ENCODE data around the gene BCAN.
A peak's percentile ranks its signal among the peaks of the same experiment; 100 is the strongest.

BCAN gene

GRCh38 chr1:156677616-156678596, 36.0 kb downstream of the BCAN start:
- DNase-seq (ENCODE audit: low read depth): no peak

DNA sequence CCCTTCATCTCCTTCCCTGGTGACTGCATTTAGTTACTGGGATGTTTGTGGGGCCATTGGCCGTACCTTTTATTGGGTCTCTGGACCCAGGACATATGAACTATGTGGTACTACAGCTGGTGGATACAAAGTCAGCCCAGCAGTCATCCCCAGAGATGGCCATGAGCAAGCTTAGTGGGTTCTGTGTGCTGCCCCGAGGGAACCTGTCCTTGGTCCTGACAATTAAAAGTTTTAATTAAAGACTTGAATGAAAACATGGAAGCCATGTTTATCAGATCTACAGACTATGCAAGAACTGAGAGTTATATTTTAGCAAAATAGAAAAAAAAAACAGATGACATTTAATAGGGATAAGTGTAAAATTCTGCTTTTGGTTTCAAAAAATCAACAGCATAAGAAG, 38.1 kb downstream of the BCAN start:
- no peak for DNase-seq (ENCODE audit: low read depth)

GRCh38 chr1:156681196-156681960, 39.5 kb downstream of the BCAN start:
- DNase-seq (ENCODE audit: low read depth): no peak

DNA sequence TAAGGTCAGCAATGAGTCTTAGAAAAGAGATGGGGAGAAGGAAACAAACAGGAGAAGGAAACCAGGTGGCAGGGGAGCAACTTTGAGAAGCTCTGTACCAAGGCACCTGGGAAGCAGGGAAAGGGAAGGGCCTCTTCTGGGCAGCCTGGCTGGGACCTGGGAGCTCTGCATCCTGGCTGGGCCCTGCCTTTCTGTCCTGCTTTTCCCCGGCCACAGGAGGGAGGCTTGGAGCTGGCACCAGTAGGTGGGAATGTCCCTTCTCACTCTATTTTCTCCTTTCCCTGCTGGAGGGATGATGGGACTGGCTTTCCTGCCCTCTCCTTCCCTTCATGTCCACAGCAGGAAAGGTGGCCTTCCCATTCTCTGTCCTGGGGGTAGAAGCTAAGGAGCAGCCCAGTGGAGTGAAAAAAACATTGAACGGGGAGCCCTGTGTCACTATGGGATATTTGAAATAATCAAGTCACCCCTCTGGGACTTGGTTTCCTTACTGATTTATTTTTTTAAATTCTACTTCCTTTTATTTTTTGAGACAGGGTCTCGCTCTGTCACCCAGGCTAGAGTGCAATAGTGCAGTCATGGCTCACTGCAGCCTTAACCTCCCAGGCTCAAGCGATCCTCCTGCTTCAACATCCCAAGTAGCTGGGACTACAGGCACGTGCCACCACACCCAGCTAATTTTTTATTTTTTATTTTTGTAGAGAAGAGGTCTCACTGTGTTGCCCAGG, 40.4 kb downstream of the BCAN start:
- no peak for DNase-seq (ENCODE audit: low read depth)

DNA sequence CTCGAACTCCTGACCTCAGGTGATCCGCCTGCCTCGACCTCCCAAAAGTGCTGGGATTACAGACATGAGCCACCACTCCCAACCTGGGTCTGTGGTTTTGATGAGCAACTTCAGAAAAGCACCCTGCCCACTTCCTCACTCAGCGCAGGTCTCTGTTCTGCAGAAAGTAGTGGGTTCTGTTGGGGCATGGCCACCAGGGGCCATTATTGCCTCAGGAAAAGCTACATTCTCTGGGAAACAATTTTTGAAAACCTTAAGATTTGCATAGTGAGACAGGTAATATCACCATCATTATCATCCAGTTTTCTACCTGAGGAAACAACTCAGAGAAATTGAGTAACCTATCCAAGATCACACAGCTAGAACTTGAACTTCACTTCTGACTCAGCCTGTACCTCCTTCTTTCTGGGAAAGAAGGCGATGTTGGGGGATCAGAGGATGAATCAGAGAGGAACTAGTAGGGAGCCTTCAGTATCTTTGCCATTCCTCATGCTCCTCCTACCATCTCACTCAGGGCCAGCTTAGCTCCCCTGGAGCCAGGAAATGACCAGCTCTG, 42.4 kb downstream of the BCAN start:
- DNase-seq (ENCODE audit: low read depth): no peak

- peak; percentile 49 for DNase-seq (ENCODE audit: low read depth)
These were observed 47.4 kb downstream of the BCAN start for GRCh38 chr1:156689035-156689952.

- DNase-seq (ENCODE audit: low read depth): no peak
These were observed 48.2 kb downstream of the BCAN start for GRCh38 chr1:156689953-156690674.

- no peak for DNase-seq (ENCODE audit: low read depth)
These were observed 48.7 kb downstream of the BCAN start for GRCh38 chr1:156690675-156691036.

GRCh38 chr1:156691191-156691590, 49.3 kb downstream of the BCAN start:
- DNase-seq (ENCODE audit: low read depth): no peak

DNA sequence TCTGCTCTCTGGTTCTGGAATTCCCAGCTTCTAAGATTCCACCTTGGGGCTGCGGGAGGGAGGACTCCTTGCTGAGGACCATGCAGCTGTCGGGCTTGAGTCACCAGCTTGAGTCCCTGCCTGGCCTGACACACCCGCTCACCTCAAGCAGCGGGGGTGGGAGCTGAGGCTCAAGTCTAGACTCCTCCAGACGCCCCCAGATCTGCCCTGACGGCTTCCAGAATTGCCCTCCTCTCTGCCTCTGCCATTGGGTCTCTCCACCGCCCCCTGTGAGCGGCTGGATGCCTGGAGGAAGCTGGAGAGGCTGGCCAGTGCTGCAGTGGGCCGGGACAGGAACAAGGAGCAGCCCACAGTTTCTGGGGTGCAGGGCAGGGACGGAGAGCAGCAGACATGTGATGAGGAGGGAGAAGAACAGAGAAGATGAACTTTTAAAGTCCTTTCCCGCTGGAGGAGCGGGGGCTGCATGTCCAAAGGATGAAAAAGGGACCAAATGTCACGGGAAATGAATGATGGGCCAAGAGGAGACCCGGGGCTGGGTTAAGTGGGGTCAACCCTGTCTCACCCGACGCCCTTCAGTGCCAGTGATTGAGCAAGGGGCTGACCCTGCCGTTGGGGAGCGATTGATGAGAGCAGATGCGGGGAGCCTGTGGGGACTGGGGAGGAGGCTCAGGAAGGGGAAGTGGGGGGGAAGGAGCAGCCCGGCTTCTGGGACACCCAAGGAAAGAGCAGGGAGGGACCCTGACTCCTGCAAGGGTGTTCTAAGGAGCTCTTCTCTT, 49.9 kb downstream of the BCAN start:
- DNase-seq (ENCODE audit: low read depth): no peak

DNA sequence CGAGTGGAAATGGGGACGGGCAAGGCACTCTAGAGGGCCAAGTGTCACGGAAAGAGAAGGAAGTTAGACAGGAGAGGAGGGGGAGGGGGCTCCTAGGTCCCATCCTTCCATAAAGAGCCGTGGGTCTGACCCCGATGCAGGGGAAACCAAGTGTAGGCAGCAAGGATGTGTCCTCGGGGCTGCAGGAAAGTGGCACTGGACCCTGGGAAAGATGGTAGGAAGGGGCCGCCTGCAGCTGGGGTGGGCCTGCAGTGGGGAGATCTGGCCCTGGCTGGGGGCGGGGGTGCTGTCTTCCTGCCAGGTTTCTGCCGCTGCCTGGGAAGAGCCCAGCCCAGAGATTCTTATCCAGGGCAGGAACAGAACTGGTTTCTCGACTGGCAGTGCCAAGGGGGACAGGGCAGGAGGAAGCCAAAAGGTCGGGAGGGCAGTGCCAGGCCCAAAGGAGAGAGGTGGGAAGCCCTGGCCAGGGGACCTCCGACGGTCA, 50.6 kb downstream of the BCAN start:
- DNase-seq (ENCODE audit: low read depth): no peak

- DNase-seq (ENCODE audit: low read depth): no peak
These were observed 51.3 kb downstream of the BCAN start for GRCh38 chr1:156692925-156693847.

DNA sequence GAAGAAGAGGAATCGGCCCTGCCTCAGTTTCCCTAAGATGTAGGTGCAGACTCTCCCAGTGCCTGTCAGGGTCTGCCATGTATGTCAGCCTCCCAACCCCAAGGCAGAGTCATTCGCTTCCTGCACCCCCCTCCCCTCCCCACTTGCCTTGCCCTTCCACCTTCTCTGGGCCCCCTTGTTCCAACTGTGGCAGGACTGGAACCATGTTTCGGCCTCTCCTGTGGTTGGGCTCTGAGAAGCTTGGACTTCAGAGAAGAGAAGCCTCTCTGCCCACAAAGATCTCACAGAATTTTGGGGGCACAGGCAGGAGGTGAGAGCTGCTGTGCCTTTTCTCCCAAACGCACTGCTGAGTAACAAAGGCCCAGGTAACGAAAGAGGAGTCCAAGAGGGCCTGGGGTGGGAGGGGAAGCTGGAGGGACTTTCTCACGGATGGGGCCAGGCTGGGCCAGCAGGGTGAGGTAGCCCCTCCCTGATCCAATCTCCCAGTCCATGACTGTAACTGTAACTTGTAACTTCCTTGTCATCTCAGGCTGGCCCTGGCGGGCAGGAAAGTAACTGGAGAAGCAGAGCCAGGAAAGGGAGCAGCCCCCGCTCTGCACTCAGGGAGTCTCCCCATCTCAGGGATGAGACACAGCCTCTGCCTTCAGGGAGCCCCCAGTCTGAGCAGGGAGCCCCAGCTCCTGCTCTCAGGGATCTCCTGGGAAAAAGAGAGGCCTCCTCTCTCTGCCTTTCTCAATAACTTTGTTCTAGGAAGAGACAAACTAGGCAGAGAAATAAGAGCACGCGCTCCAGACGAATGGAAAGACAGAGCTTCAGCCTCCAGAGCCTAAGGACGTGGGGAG, 52.2 kb downstream of the BCAN start:
- DNase-seq (ENCODE audit: low read depth): no peak

GRCh38 chr1:156694690-156694962, 52.7 kb downstream of the BCAN start:
- DNase-seq (ENCODE audit: low read depth): no peak

DNA sequence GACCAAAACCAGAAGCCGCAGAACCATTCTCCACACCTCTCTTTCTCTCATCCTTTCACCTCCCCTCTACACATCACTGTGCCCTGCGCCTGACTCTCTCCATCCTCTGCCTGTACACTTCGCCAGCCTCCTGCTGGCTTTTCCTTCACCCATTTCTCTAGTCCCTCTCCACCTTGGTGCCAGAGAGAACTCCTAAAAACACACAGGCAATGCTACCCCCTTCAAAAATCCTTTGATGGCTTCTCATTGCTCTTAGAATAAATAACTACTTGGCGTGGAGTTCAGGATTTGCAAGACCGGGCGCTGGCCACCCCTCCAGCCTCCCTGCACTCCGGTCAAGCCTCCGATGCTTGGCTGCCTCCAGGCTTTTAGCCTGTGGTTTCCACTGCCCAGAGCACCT, 54.8 kb downstream of the BCAN start:
- no peak for DNase-seq (ENCODE audit: low read depth)

GRCh38 chr1:156697481-156697880, 55.6 kb downstream of the BCAN start:
- no peak for DNase-seq (ENCODE audit: low read depth)

GRCh38 chr1:156698995-156699394, 57.1 kb downstream of the BCAN start:
- DNase-seq (ENCODE audit: low read depth): no peak
